ENCODE results near the gene YARS1.

The YARS1 gene

DNA sequence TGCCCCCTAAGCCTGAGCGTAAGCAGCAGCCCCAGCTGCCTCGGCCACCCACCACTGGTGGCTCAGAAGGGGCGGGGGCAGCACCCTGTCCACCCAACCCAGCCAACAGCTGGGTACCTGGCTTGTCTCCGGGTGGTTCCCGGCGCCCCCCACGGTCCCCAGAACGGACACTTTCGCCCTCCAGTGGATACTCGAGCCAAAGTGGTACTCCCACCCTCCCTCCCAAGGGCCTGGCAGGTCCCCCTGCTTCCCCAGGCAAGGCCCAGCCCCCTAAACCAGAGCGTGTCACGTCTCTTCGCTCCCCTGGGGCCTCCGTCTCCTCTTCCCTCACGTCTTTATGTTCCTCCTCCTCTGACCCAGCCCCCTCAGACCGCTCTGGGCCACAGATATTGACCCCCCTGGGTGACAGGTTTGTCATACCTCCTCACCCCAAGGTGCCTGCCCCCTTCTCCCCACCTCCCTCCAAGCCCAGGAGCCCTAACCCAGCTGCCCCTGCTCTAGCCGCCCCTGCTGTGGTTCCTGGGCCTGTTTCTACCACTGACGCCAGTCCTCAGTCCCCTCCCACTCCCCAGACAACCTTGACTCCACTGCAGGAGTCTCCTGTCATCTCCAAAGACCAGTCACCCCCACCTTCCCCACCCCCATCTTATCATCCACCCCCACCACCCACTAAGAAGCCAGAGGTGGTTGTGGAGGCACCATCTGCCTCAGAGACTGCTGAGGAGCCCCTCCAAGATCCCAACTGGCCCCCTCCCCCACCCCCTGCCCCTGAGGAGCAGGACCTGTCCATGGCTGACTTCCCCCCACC lies 46.2 kb downstream of the YARS1 start:
- H3K27ac ChIP-seq, result no peak overlapping the region
- TF ChIP-seq, protein P1, sequence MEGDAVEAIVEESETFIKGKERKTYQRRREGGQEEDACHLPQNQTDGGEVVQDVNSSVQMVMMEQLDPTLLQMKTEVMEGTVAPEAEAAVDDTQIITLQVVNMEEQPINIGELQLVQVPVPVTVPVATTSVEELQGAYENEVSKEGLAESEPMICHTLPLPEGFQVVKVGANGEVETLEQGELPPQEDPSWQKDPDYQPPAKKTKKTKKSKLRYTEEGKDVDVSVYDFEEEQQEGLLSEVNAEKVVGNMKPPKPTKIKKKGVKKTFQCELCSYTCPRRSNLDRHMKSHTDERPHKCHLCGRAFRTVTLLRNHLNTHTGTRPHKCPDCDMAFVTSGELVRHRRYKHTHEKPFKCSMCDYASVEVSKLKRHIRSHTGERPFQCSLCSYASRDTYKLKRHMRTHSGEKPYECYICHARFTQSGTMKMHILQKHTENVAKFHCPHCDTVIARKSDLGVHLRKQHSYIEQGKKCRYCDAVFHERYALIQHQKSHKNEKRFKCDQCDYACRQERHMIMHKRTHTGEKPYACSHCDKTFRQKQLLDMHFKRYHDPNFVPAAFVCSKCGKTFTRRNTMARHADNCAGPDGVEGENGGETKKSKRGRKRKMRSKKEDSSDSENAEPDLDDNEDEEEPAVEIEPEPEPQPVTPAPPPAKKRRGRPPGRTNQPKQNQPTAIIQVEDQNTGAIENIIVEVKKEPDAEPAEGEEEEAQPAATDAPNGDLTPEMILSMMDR (conservative IDR thresholded peaks at IDR 0.05), result no peak

DNA sequence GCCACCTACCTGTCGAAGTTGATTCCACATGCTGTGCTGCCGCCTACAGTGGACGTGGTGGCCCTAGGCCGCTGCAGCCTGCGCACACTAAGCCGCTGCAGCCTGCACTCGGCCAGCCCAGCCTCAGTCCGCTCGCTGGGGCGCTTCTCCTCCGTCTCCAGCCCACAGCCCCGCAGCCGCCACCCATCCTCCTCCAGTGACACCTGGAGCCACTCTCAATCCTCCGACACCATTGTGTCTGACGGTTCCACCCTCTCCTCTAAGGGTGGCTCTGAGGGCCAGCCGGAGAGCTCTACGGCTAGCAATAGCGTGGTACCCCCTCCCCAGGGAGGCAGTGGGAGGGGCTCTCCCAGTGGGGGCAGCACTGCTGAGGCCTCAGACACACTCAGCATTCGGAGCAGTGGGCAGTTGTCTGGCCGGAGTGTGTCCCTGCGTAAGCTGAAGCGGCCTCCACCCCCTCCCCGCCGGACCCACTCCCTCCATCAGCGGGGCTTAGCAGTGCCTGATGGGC lies 46.9 kb downstream of the YARS1 start:
- H3K27ac ChIP-seq, result no peak overlapping the region
- TF ChIP-seq, protein P1 (conservative IDR thresholded peaks at IDR 0.05), result no peak

DNA sequence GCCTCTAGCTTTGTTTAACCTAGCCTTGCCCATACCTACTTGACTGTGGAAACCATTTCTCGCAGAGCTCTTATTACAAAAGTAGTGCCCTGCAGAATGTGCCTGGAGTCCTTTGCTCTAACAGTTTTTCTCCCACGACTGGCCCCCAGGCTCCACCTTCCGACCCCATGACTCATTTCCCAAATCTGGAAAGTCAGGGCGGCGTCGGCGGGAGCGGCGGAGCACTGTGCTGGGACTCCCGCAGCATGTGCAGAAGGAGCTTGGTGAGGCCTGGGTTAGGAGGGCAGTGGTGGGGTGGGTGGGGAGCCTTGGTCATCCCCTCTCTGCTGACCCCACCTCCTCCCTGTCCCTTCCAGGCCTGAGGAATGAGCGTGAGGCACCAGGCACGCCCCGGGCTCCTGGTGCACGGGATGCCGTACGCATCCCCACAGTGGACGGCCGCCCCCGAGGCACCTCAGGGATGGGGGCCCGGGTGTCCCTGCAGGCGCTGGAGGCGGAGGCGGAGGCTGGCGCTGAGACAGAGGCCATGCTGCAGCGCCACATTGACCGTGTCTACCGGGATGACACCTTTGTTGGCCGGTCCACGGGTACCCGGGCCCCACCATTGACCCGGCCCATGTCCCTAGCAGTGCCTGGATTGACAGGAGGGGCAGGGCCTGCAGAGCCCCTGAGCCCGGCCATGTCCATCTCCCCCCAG lies 47.5 kb downstream of the YARS1 start:
- no peak overlapping the region for H3K27ac ChIP-seq
- TF ChIP-seq, protein P1 (conservative IDR thresholded peaks at IDR 0.05), result no peak

DNA sequence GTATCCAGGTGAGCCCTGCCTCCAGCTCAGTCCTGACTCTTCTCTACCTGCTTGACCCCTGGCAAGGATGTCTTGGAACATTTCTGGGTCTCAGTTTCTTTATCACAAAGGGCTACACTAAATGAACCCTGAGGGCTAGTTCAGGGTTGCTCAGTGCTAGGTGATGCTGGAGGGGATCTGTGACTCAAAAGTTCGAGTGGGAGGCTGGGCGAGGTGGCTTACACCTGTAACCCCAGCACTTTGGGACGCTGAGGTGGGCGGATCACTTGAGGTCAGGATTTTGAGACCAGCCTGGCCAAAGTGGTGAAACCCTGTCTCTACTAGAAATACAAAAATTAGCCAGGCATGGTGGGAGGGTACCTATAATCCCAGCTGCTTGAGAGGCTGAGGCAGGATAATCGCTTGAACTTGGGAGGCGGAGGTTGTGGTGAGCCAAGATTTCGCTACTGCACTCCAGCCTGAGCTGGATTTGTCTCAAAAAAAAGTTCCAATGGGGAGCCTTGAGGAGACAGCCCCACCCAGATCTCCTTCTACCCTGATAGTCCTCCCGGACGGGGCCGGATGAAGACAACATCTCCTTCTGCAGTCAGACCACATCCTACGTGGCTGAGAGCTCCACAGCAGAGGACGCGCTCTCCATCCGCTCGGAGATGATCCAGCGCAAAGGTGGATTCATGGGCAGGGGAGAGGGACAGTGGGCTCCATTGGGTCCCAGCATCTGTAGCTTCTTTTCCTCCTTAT lies 48.9 kb downstream of the YARS1 start:
- H3K27ac ChIP-seq, result peak overlapping the region; percentile 82
- TF ChIP-seq, protein P1 (conservative IDR thresholded peaks at IDR 0.05), result no peak

GRCh38 chr1:32767641-32768040 lies 49.5 kb downstream of the YARS1 start:
- H3K27ac ChIP-seq, result peak overlapping the region; percentile 82
- TF ChIP-seq, protein P1 (conservative IDR thresholded peaks at IDR 0.05), result no peak

- TF ChIP-seq, protein P1 (conservative IDR thresholded peaks at IDR 0.05), result no peak
- H3K27ac ChIP-seq, result peak overlapping the region; percentile 82
Observed at GRCh38 chr1:32767156-32767555, 50.0 kb downstream of the YARS1 start.
